GM23338 (cell line): ENCODE results near the gene EVI2B. TPM values are rescaled to one million over a fixed set of nuclear protein-coding genes. Genes with fewer than 3 reads are reported as not detected.

ENCODE experiments used
- ATAC-seq: fragments of 200-7000 bp; cut with Tn5 transposase; 3 replicates; pipeline ENCODE4 v1.9.1; 2020
- DNase-seq: peaks from one replicate; pipeline ENCODE4 v3.0.0-alpha.2; 2015; ENCODE audit warnings: low spot score
- H2AFZ ChIP-seq: fragments of 200-600 bp; sonication (generic); 2 replicates; pipeline ENCODE4 v1.8.0; 2016; ENCODE audit warnings: antibody characterized with exemption, mild to moderate bottlenecking, moderate library complexity
- H3F3A ChIP-seq: fragments of 200-600 bp; sonication (generic); replicated peaks from 2 replicates; pipeline ENCODE4 v1.8.0; 2017; ENCODE audit warnings: antibody characterized with exemption, mixed run types, low read depth
- H3K27ac ChIP-seq: fragments of 200-600 bp; sonication (generic); 2 replicates; pipeline ENCODE4 v1.6.1; 2016; ENCODE audit warnings: low read depth
- H3K27me3 ChIP-seq: fragments of 200-600 bp; sonication (generic); 2 replicates; pipeline ENCODE4 v1.8.0; 2016; ENCODE audit warnings: mild to moderate bottlenecking, mixed run types, moderate library complexity; ENCODE audit not compliant: insufficient read depth
- H3K36me3 ChIP-seq: fragments of 200-600 bp; sonication (generic); 2 replicates; pipeline ENCODE4 v1.8.0; 2016; ENCODE audit warnings: mild to moderate bottlenecking; ENCODE audit not compliant: insufficient read depth
- H3K4me1 ChIP-seq: fragments of 200-600 bp; sonication (generic); 2 replicates; pipeline ENCODE4 v1.8.0; 2016; ENCODE audit warnings: mild to moderate bottlenecking, moderate library complexity; ENCODE audit not compliant: insufficient read depth
- H3K4me2 ChIP-seq: fragments of 200-600 bp; sonication (generic); 2 replicates; pipeline ENCODE4 v1.7.1; 2017; ENCODE audit warnings: mixed run types
- H3K4me3 ChIP-seq: fragments of 200-600 bp; sonication (generic); 2 replicates; pipeline ENCODE4 v1.6.1; 2016; ENCODE audit warnings: mixed run types
- H3K79me2 ChIP-seq: fragments of 200-600 bp; sonication (generic); replicated peaks from 2 replicates; pipeline ENCODE4 v1.8.0; 2017; ENCODE audit warnings: mild to moderate bottlenecking; ENCODE audit not compliant: insufficient read depth
- H3K9me2 ChIP-seq: fragments of 200-600 bp; sonication (generic); 2 replicates; pipeline ENCODE4 v1.8.0; 2017; ENCODE audit not compliant: insufficient read depth
- H4K20me1 ChIP-seq: fragments of 200-600 bp; sonication (generic); replicated peaks from 2 replicates; pipeline ENCODE4 v1.8.0; 2017; ENCODE audit warnings: mild to moderate bottlenecking; ENCODE audit not compliant: insufficient read depth
- H3K27ac Mint-ChIP-seq: 2 replicates; pipeline ENCODE4 v1.8.0; 2020; ENCODE audit warnings: inconsistent platforms, mild to moderate bottlenecking, moderate library complexity, mixed read lengths
- H3K27me3 Mint-ChIP-seq: 3 replicates; pipeline ENCODE4 v1.8.0; 2022; ENCODE audit warnings: low read depth, mild to moderate bottlenecking, moderate library complexity, mixed read lengths, inconsistent platforms; ENCODE audit not compliant: insufficient read depth, poor library complexity
- H3K36me3 Mint-ChIP-seq: 3 replicates; pipeline ENCODE4 v1.8.0; 2021; ENCODE audit warnings: low read depth, mild to moderate bottlenecking, inconsistent platforms, moderate library complexity, mixed read lengths
- H3K4me1 Mint-ChIP-seq: 3 replicates; pipeline ENCODE4 v1.8.0; 2020; ENCODE audit warnings: mild to moderate bottlenecking, inconsistent platforms, mixed read lengths
- H3K4me3 Mint-ChIP-seq: 3 replicates; pipeline ENCODE4 v1.8.0; 2021; ENCODE audit warnings: moderate library complexity, mild to moderate bottlenecking, inconsistent platforms, mixed read lengths
- H3K9me3 Mint-ChIP-seq: 3 replicates; pipeline ENCODE4 v1.8.0; 2020; ENCODE audit warnings: moderate library complexity, mild to moderate bottlenecking, inconsistent platforms, mixed read lengths
- CREB1 ChIP-seq: fragments of 250-450 bp; sonication (Bioruptor Pico); IDR thresholded peaks from 2 replicates; pipeline ENCODE4 v1.5.0; 2020; ENCODE audit warnings: low read depth, mild to moderate bottlenecking, moderate library complexity
- EZH2phosphoT487 ChIP-seq: fragments of 200-600 bp; sonication (generic); IDR thresholded peaks from one replicate; pipeline ENCODE4 v1.8.1; 2018; ENCODE audit warnings: antibody characterized with exemption; ENCODE audit not compliant: unreplicated experiment
- NANOG ChIP-seq: IDR thresholded peaks from 2 replicates; pipeline ENCODE4 v1.6.1; 2016; ENCODE audit warnings: antibody characterized with exemption, borderline replicate concordance
- POLR2AphosphoS5 ChIP-seq: IDR thresholded peaks from 2 replicates; pipeline ENCODE4 v1.6.1; 2016; ENCODE audit warnings: antibody characterized with exemption, low read depth
- ZNF331 ChIP-seq: fragments of 250-450 bp; sonication (Bioruptor Pico); IDR thresholded peaks from 2 replicates; pipeline ENCODE4 v1.5.0; 2020; ENCODE audit warnings: low read depth, mild to moderate bottlenecking, moderate library complexity
- polyA plus RNA-seq: library from polyadenylated mRNA; unstranded; fragments of >200 nt; fragmentation: Nextera tagmentation; extraction: Ambion mirVana; gene quantifications from 2 replicates; pipeline ENCODE4 v1.2.1, GENCODE V29; 2016
- total RNA-seq: library from RNA; depleted of rRNA; stranded (reverse); fragments of >200 nt; shearing (Covaris generic); gene quantifications from 2 replicates; pipeline ENCODE4 v1.2.3, GENCODE V29; 2014
- TF ChIP-seq, protein P1 (sequence below): fragments of 250-450 bp; sonication (Bioruptor Pico); IDR thresholded peaks from 2 replicates; pipeline ENCODE4 v1.5.0; 2020; ENCODE audit warnings: mild to moderate bottlenecking, moderate library complexity

EVI2B gene
- total and polyA plus RNA-seq, 2 experiments from 2014 or later = 0.18 TPM; not detected in 1

DNA sequence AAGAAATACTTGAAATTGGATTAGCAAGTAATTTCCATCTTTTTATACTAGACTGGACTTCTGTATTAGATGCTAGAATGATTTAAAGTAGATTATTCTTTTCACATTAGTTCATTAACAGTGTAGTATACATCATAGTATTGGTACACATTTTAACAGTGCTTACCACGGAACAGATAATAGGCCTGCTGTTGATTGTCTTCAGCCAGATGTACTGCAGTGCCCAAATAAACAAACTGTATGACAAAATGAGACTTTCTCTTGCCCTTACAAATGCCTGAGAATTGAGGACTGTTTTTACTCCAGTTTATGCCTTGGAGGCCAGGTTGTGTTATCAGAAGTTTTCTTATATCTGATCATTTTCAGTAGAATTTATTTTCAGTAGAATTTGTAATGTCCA, 6.9 kb upstream of the EVI2B start (continued):
- TF ChIP-seq, protein P1, sequence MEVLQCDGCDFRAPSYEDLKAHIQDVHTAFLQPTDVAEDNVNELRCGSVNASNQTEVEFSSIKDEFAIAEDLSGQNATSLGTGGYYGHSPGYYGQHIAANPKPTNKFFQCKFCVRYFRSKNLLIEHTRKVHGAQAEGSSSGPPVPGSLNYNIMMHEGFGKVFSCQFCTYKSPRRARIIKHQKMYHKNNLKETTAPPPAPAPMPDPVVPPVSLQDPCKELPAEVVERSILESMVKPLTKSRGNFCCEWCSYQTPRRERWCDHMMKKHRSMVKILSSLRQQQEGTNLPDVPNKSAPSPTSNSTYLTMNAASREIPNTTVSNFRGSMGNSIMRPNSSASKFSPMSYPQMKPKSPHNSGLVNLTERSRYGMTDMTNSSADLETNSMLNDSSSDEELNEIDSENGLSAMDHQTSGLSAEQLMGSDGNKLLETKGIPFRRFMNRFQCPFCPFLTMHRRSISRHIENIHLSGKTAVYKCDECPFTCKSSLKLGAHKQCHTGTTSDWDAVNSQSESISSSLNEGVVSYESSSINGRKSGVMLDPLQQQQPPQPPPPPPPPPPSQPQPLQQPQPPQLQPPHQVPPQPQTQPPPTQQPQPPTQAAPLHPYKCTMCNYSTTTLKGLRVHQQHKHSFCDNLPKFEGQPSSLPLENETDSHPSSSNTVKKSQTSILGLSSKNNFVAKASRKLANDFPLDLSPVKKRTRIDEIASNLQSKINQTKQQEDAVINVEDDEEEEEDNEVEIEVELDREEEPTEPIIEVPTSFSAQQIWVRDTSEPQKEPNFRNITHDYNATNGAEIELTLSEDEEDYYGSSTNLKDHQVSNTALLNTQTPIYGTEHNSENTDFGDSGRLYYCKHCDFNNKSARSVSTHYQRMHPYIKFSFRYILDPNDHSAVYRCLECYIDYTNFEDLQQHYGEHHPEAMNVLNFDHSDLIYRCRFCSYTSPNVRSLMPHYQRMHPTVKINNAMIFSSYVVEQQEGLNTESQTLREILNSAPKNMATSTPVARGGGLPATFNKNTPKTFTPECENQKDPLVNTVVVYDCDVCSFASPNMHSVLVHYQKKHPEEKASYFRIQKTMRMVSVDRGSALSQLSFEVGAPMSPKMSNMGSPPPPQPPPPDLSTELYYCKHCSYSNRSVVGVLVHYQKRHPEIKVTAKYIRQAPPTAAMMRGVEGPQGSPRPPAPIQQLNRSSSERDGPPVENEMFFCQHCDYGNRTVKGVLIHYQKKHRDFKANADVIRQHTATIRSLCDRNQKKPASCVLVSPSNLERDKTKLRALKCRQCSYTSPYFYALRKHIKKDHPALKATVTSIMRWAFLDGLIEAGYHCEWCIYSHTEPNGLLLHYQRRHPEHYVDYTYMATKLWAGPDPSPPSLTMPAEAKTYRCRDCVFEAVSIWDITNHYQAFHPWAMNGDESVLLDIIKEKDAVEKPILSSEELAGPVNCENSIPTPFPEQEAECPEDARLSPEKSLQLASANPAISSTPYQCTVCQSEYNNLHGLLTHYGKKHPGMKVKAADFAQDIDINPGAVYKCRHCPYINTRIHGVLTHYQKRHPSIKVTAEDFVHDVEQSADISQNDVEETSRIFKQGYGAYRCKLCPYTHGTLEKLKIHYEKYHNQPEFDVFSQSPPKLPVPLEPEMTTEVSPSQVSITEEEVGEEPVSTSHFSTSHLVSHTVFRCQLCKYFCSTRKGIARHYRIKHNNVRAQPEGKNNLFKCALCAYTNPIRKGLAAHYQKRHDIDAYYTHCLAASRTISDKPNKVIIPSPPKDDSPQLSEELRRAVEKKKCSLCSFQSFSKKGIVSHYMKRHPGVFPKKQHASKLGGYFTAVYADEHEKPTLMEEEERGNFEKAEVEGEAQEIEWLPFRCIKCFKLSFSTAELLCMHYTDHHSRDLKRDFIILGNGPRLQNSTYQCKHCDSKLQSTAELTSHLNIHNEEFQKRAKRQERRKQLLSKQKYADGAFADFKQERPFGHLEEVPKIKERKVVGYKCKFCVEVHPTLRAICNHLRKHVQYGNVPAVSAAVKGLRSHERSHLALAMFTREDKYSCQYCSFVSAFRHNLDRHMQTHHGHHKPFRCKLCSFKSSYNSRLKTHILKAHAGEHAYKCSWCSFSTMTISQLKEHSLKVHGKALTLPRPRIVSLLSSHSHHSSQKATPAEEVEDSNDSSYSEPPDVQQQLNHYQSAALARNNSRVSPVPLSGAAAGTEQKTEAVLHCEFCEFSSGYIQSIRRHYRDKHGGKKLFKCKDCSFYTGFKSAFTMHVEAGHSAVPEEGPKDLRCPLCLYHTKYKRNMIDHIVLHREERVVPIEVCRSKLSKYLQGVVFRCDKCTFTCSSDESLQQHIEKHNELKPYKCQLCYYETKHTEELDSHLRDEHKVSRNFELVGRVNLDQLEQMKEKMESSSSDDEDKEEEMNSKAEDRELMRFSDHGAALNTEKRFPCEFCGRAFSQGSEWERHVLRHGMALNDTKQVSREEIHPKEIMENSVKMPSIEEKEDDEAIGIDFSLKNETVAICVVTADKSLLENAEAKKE (CRISPR knock-in tag) = no peak
- TF ChIP-seq EZH2phosphoT487 = no peak
- TF ChIP-seq ZNF331 (CRISPR knock-in tag) = no peak

DNA sequence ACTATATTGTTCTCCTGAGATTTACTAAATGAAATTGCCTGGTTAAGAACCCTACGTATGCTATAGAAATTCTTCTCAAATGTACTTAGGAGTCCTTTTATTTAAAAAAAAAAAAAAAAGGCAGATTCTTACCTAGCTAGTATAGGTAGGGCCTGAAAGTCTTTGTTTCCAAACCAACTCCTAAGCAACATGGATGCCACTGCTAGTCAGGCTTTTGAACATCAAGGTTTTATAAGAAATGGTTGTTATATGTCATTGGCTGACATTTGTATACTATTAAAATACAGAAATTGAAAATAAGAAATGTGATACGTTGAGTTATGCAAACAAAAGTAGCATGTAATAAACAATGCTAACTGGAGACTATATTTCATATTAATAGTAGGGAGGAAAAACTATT, 6.4 kb upstream of the EVI2B start:
- Mint-ChIP-seq H3K27me3 (peaks cover 4% of the 10 kb centered on the region), H3K4me3 (no peak overlapping the region), H3K4me1 (peaks cover 12% of the 10 kb centered on the region; the same call in 2 of the 3 replicates), H3K27ac (no peak overlapping the region), H3K9me3 (no peaks in the 10 kb centered on the region), H3K36me3 (no peaks in the 10 kb centered on the region)
- Histone ChIP-seq H3K79me2 (no peaks in the 10 kb centered on the region), H3K27me3 (no peaks in the 10 kb centered on the region), H3K4me3 (no peak overlapping the region), H3K9me2 (no peaks in the 10 kb centered on the region), H3K36me3 (no peaks in the 10 kb centered on the region), H3K4me1 (peaks cover 17% of the 10 kb centered on the region; the same call in 1 of the 2 replicates), H3K27ac (no peak overlapping the region), H3F3A (no peaks in the 10 kb centered on the region), H4K20me1 (no peaks in the 10 kb centered on the region), H2AFZ (no peak overlapping the region), H3K4me2 (no peak overlapping the region)
- ATAC-seq = no peak
- no peak for DNase-seq
- TF ChIP-seq, protein P1 (CRISPR knock-in tag) = no peak
- TF ChIP-seq NANOG = no peak
- no peak for TF ChIP-seq CREB1 (CRISPR knock-in tag)
- no peak for TF ChIP-seq EZH2phosphoT487
- TF ChIP-seq POLR2AphosphoS5 = no peak
